ENCODE measurements around the gene VDR.

The VDR gene

DNA sequence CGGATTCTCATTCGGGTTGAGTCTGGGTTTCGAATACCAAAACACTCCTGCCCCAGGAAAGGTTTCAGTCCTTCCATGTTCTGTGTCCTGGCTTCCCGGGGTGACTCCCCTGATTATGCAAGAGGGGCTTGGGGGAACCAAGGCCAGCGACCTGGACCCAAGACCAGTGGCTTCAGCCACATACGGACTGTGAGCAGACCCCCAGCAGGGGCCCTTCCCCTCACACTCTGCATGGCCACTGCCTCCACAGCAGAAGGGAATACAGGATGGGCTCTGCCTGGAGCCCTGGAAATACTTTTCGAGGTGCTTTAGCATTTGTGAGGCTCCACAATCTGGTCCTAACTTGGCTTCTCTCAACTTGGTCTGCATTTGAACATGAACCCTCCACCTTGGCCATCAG lies 104.2 kb downstream of the VDR start:
- in situ Hi-C loops (cut with MboI; ENCODE audit: low sequenced_read_pairs) = no loop called here

DNA sequence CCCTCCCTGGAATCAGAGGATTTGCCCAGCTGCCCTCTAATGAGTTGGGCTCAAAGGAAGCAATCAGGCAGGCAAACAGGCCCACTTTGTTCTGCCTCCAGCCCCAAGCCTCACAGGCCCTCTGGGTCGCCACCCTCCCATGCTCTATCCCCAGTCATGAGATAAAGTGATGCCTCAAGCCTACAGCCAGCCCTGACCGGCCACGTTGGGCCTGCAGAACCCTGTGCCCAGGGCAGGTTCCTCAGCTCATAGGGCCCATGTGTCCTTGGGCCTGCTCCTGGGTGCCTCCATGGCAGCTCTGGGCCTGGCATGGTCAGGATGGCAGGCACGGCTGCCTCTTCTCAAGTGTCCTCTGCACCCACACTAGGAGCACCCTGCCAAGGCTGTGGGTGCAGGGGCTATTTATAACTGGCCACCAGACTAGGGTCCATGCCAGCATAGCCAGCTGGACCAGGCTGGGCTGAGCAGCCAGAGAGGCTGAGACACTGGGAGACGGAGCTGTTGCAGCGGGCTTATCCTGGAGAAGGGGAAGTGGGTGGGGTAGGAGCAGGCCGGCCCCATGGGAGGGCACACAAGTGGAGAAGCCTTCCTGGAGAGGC lies 105.3 kb downstream of the VDR start:
- in situ Hi-C loops (cut with MboI; ENCODE audit: low sequenced_read_pairs) = no loop called here

- in situ Hi-C loops (cut with MboI; ENCODE audit: low sequenced_read_pairs) = no loop called here
Measured at GRCh38 chr12:47798382-47798948, 106.3 kb downstream of the VDR start.

DNA sequence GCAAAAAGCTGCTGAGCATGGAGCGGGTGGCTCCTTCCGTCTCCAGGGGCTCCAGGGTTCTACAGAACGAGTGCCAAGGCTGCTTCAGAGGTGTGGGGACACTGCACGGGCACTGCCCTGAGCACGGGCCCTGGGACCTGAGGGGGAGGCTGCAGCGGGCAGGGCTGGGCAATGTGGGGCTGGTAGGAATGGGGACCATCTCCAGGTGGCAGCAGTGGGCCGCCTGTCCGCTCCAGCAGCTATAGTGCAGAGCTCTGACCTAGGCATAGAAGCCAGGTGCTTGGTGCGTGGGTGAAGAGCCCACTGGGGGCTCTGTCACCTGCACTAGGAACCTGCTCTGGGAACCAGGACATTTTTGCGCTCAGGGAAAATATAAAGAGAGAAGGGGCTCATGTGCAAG lies 107.4 kb downstream of the VDR start:
- in situ Hi-C loops (cut with MboI; ENCODE audit: low sequenced_read_pairs) = no loop called here

DNA sequence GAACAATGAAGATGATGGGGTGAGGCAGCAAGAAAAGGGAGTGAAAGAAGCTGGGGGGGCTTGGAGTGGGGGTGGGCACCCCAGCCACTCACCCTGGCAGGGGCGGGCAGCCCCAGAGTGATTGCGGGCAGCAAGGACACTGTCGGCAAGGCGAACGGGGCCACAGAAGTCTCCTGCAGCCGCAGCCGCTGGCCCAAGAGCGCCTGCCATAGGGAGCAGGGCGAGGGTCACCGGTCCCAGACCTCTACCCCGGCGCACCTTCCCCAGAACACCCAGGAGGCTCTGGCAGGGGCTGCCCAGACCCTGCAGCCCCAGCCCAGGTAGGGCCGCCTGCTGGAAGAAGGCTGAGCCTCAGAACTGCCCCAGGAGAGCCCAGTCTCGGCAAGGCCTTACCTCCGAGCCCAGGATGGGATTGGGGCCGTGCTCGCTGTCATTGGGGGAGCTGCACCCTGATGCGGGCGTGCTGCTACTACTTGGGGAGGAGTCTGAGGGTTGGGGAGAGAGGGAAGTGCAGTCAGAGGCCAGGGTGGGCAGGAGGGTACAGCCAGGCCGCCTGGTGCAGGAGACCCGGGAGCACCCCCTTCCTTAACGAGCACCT lies 108.9 kb downstream of the VDR start:
- in situ Hi-C loops (cut with MboI; ENCODE audit: low sequenced_read_pairs) = no loop called here

GRCh38 chr12:47795121-47795813 lies 109.5 kb downstream of the VDR start:
- in situ Hi-C loops (cut with MboI; ENCODE audit: low sequenced_read_pairs) = no loop called here

GRCh38 chr12:47794679-47795078 lies 110.1 kb downstream of the VDR start:
- in situ Hi-C loops (cut with MboI; ENCODE audit: low sequenced_read_pairs) = no loop called here

- in situ Hi-C loops (cut with MboI; ENCODE audit: low sequenced_read_pairs) = no loop called here
Measured at GRCh38 chr12:47793015-47793681, 111.6 kb downstream of the VDR start.

- in situ Hi-C loops (cut with MboI; ENCODE audit: low sequenced_read_pairs) = no loop called here
Measured at GRCh38 chr12:47791874-47792273, 112.9 kb downstream of the VDR start.
